Superior temporal gyrus (tissue), 1 donor: ENCODE data around the gene PRSS22.

Source experiments
- DNase-seq: peaks from one replicate; pipeline ENCODE4 v3.0.0-alpha.2; 2016; ENCODE audit errors: extremely low spot score

The PRSS22 gene

GRCh38 chr16:2881783-2882649, 24.0 kb upstream of the PRSS22 start:
- no peak for DNase-seq

- DNase-seq = no peak
Observed at GRCh38 chr16:2879854-2880508, 22.0 kb upstream of the PRSS22 start.

GRCh38 chr16:2874912-2875362, 17.0 kb upstream of the PRSS22 start:
- DNase-seq = peak; percentile 81

GRCh38 chr16:2874032-2874911, 16.3 kb upstream of the PRSS22 start:
- no peak for DNase-seq

GRCh38 chr16:2871926-2872325, 14.0 kb upstream of the PRSS22 start:
- no peak for DNase-seq

GRCh38 chr16:2867987-2868789, 10.2 kb upstream of the PRSS22 start:
- DNase-seq = peak; percentile 90

- DNase-seq = no peak
Observed at GRCh38 chr16:2867661-2867986, 9.7 kb upstream of the PRSS22 start.

- DNase-seq = no peak
Observed at GRCh38 chr16:2866431-2866830, 8.5 kb upstream of the PRSS22 start.

GRCh38 chr16:2865651-2866050, 7.7 kb upstream of the PRSS22 start:
- DNase-seq = no peak

GRCh38 chr16:2860826-2861567, 3.0 kb upstream of the PRSS22 start:
- no peak for DNase-seq

- DNase-seq = no peak
Observed at GRCh38 chr16:2859686-2860265, 1.8 kb upstream of the PRSS22 start.

GRCh38 chr16:2858245-2859025, 465 bp upstream of the PRSS22 start:
- no peak for DNase-seq

- no peak for DNase-seq
Observed at GRCh38 chr16:2856686-2857450, 1.1 kb downstream of the PRSS22 start.

- no peak for DNase-seq
Observed at GRCh38 chr16:2856061-2856670, 1.8 kb downstream of the PRSS22 start.

- DNase-seq = no peak
Observed at GRCh38 chr16:2855536-2855935, 2.4 kb downstream of the PRSS22 start.

- no peak for DNase-seq
Observed at GRCh38 chr16:2854700-2855309, 3.2 kb downstream of the PRSS22 start.

- no peak for DNase-seq
Observed at GRCh38 chr16:2853531-2854073, 4.4 kb downstream of the PRSS22 start.
